ENCODE data around the gene BOLL.
A peak's percentile ranks its signal among the peaks of the same experiment; 100 is the strongest.
"Not testable (repeated sequence)": the region's sequence is repeated elsewhere in the genome, so short reads cannot be mapped to it uniquely, and the experiment has no call there.

BOLL gene

DNA sequence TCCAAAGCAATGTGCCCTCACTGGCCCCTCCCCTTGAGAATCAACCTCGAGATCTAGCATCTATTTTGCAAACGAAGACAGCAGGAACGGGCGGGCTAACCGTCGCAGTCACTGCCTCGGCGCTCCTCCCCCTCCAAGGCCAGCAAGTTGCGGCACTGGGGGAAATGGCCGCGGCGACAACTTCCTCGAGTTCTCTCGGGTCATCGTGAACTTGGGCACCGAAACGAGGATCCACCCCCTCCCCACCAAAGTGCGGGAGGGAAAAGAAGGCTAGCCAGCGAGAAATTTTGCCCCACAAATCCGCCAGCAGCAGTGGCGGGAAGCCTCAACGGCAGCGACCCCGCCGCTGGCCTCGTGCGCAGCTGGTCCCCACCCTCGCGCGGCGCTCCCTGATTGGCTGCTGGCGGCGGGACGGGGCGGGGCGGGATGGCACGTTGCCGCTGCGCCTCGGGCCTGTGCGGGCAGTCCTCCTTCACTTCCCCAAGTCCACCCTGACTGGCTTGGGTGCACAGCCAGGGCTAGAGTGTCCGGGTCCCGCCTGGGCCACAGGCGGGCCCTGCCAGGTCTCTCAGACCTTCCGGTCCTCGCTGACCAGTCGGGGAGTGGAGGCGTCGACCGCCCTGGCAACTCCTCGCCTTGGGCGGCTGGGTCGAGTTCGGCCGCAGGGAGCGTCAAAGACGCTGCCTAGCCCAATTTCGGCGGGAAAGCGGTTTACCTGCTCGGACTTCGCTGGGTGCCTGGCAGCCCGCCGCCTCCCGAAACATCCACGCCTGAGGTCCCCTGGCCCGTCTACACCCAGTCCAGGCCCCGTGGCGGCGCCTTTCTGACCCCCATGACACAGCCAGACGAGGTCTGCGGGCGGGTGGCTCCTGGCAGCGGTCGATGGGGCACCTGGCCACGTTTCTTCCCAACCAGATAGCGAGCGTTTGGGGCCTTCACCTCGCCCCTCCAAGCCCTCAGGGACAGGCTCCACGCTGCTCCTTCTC is at the start of gene BOLL:
Gene BOLL (minus strand): TSS at position 364 of the 986 bp plus-strand sequence. CDS start 3,469 bp downstream, outside the sequence.
- DNase-seq (ENCODE audit: low spot score), result no peak

DNA sequence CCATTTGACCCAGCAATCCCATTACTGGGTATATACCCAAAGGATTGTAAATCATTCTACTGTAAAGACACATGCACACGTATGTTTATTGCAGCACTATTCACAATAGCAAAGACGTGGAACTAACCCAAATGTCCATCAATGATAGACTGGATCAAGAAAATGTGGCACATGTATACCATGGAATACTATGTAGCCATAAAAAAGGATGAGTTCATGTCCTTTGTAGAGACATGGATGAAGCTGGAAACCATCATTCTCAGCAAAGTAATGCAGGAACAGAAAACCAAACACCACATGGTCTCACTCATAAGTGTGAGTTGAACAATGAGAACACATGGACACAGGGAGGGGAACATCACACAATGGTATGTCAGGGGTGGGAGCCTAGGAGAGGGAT is 49.7 kb upstream of the BOLL start:
- DNase-seq (ENCODE audit: low spot score); FAIRE-seq: not testable (repeated sequence)

More for the DNA sequence above, at the start of gene BOLL:
- no peak for FAIRE-seq

GRCh38 chr2:197828464-197829135 is 43.5 kb upstream of the BOLL start:
- DNase-seq (ENCODE audit: low spot score) (no peak), FAIRE-seq (no peak)

- DNase-seq (ENCODE audit: low spot score) (no peak), FAIRE-seq (no peak)
Observed at GRCh38 chr2:197827618-197828017, 42.5 kb upstream of the BOLL start.

- FAIRE-seq (no peak), DNase-seq (ENCODE audit: low spot score) (no peak)
Observed at GRCh38 chr2:197822333-197822732, 37.2 kb upstream of the BOLL start.

GRCh38 chr2:197821550-197822289 is 36.6 kb upstream of the BOLL start:
- FAIRE-seq (no peak), DNase-seq (ENCODE audit: low spot score) (no peak)

- no peak for DNase-seq (ENCODE audit: low spot score)
- no peak for FAIRE-seq
Observed at GRCh38 chr2:197814526-197814925, 29.4 kb upstream of the BOLL start.

DNA sequence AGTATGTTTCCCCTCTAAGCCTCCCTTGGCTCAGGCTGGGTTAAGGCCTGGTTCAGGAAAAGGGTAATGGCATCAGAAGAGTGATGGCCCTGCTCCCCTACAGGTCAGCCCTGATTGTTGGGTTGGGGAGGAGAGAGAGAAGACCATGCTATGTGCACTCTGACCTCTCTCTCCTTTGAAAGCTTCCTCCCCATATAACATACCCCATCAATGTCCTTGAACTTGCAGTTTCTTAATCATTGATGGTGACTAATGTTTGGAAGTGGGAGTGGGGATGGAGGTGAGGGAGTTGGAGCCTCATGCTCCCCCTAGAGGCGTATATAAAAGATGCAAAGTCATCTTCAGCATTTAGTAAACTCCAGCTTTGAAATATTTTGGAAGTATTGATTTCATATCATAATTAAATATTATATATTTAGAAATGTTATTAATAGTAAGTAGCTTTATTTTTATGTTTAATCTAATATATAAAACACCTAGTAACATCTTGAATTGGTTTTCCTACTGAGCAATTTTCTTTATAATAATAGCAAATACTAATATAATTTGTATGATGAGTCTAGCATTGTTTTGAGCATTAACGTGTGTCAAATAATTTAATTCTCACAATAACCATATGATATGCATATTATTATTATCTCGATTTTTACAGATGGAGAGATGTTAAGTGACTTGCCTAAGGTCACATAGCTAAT is 28.1 kb upstream of the BOLL start:
- DNase-seq (ENCODE audit: low spot score) (peak; percentile 39), FAIRE-seq (no peak)

DNA sequence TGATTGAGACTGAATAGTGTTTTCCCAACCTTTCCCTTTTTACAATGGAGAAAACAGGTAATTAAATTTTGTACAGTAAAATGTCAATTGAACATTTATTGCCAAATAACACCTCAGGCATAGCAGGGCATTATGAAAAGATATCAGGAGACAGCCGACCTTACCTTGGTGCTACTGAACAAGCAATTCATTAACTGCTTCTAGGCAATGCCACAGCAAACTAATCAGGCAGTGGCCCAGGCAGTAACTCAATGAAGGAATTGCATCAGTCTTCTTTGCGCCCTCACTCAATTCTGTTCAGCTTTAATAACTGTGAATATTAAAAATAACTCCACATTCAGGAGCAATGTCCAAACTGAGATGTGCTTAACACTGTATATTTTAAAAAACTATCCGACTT is 25.4 kb upstream of the BOLL start:
- FAIRE-seq (no peak), DNase-seq (ENCODE audit: low spot score) (no peak)

DNA sequence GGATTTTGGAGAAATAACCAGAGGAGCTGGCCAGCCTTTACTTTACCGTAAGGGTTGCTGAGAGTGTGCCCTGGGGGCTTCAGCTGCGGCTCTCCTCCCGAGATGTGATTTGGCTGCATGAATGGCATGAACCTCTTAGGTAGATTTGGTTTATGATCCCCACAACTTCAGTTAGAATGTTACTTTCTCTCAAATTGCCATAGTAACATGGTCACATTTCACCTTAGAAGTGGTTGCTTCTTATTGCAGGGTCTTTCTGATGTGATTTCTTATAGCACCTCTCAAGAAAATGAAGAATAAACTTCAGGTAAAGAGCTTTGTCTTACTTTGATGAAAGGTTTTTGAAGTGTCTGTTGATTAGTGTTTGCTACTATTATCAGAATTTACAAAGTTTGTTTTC is 24.9 kb upstream of the BOLL start:
- DNase-seq (ENCODE audit: low spot score) (no peak), FAIRE-seq (no peak)

DNA sequence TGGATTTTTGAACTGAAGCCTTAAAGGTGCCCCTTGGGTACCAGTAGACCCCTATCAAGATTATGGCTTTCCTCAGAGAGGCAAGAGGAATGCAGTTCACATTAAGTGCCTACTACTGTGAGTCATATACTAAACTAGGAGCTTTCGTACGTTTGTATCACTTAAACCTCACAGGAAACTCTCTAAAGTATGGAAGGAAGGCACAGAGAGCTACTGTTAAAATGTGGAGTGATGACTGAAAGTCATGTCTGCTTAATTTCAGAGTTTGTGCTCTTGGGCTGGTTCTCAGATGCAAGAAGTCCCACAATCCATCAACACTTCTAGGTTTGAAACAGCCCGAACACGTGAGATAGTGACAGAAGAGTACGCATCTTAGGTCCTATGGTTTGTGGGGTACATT is 23.9 kb upstream of the BOLL start:
- no peak for FAIRE-seq

DNA sequence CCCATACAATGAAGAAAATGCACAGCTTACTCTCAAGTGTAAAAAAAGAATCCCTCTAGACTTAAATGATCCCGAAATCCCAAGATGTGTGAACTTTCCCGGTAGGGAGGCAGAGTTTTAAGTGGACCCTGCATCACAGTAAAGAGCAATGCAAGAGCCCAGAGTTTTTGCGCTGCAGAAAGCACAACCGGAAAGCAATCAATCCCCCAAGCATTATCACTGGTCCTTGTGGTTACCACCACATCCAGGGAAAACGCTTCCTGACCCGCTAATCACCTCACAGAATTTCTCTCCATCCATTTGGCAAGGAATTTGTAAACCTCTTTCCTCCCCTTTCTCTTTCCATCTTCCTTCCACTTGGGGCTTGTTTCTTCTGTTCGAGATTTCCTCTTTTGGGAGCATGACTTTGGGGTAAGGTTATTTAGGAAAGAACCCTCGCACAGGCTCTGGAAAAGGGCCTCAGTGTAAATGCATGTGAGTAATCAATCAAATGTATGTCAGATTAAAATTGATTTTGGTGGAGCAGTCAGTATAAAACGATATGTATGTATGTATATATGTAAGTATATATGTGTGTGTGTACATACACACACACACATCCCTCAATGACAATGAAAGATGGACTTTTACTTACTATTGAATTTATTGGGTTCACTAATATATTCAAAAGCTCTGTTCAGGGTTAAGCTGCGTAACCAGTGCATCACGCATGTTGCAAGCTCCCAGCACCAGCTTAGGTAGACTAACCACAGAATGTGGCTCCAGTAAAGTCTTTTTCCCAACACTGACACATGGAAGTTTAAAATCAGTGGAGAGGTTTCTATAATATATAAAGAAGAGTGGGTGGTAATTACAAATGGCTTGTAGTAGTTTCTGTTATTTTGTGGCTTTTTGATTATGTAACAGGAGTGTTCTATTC is 20.9 kb upstream of the BOLL start:
- no peak for DNase-seq (ENCODE audit: low spot score)
- FAIRE-seq, result no peak

More for the DNA sequence above, 23.9 kb upstream of the BOLL start:
- DNase-seq (ENCODE audit: low spot score), result no peak

GRCh38 chr2:197804758-197805714 is 19.9 kb upstream of the BOLL start:
- DNase-seq (ENCODE audit: low spot score) (no peak), FAIRE-seq (no peak)

- DNase-seq (ENCODE audit: low spot score), result no peak
- FAIRE-seq, result no peak
Observed at GRCh38 chr2:197804049-197804757, 19.1 kb upstream of the BOLL start, which contains the start of gene PLCL1. Gene PLCL1, plus strand, starts transcription at chr2:197804593.

- FAIRE-seq, result no peak
- peak; percentile 40 for DNase-seq (ENCODE audit: low spot score)
Observed at GRCh38 chr2:197803033-197803444, 17.9 kb upstream of the BOLL start.

GRCh38 chr2:197801033-197801432 is 15.9 kb upstream of the BOLL start:
- FAIRE-seq (no peak), DNase-seq (ENCODE audit: low spot score) (no peak)

GRCh38 chr2:197800091-197800490 is 15.0 kb upstream of the BOLL start:
- DNase-seq (ENCODE audit: low spot score), result no peak
- no peak for FAIRE-seq

- no peak for FAIRE-seq
- no peak for DNase-seq (ENCODE audit: low spot score)
Observed at GRCh38 chr2:197799068-197799467, 13.9 kb upstream of the BOLL start.

All from urothelium cell line (cell line).